NT2/D1 (cell line): Measurements from ENCODE around the gene GPC6.

Experiments
- SUZ12 ChIP-seq: IDR thresholded peaks from 2 replicates; pipeline ENCODE4 v1.6.1; 2011; ENCODE audit not compliant: insufficient read length, insufficient read depth; ENCODE audit errors: extremely low read depth
- YY1 ChIP-seq: IDR thresholded peaks from 2 replicates; pipeline ENCODE4 v1.6.1; 2011; ENCODE audit not compliant: insufficient read length, insufficient read depth
- ZNF274 ChIP-seq: IDR thresholded peaks from 2 replicates; pipeline ENCODE4 v1.6.1; 2011; ENCODE audit warnings: mild to moderate bottlenecking, low read depth, low read length

GRCh38 chr13:93233997-93234416, 7.4 kb downstream of the GPC6 start:
- TF ChIP-seq YY1 = no peak
- no peak for TF ChIP-seq SUZ12
- no peak for TF ChIP-seq ZNF274
